Endothelial cell of umbilical vein (primary cell): ENCODE results near the gene M1AP. TPM values are rescaled to one million over a fixed set of nuclear protein-coding genes. Genes with fewer than 3 reads are reported as not detected.
A peak's percentile ranks its signal among the peaks of the same experiment; 100 is the strongest.

Experiments
- BruUV-seq: library from RNA; stranded (reverse); fragments of 400-500 nt; replicated peaks from 2 replicates; lab custom pipeline; 2021; lab: Mats Ljungman, UMichigan
- CTCF ChIA-PET: fragments of 300-600, 350-600 bp; sonication (Branson Sonifier 250); formaldehyde crosslinking; loops from one replicate; lab custom pipeline; 2021; ENCODE audit warnings: antibody characterized with exemption, inconsistent platforms; lab: Charles Lee
- POLR2A ChIA-PET: fragments of 300-600, 350-600 bp; sonication (Branson Sonifier 250); formaldehyde crosslinking; loops from one replicate; lab custom pipeline; 2021; ENCODE audit warnings: antibody characterized with exemption, inconsistent platforms; lab: Charles Lee
- DNase-seq: peaks from one replicate; pipeline ENCODE4 v3.0.0-alpha.2; 2011; ENCODE audit warnings: low read depth, low spot score
- FAIRE-seq: peaks from 2 replicates; lab custom pipeline; 2011; peaks lifted over from hg19 to GRCh38; lab: Jason Lieb, UNC
- H2AFZ ChIP-seq: 2 replicates; pipeline ENCODE4 v1.6.0; 2012; ENCODE audit warnings: low read depth, low read length, control low read depth, inconsistent platforms
- H3K27ac ChIP-seq: 2 replicates; pipeline ENCODE4 v1.5.1; 2011; ENCODE audit warnings: low read depth, mild to moderate bottlenecking, control low read depth, low read length, moderate library complexity; ENCODE audit not compliant: insufficient read depth
- H3K27me3 ChIP-seq, 2 experiments: 2 replicates each; pipeline versions ENCODE4 v1.6.0 to v1.6.1; 2011; ENCODE audit warnings: low read length in 2 of 2, mixed read lengths in 1 of 2; ENCODE audit not compliant: control insufficient read depth in 2 of 2, insufficient read depth in 2 of 2
- H3K36me3 ChIP-seq, 2 experiments: 2 replicates in 1 of 2; 3 replicates in 1 of 2; pipeline ENCODE4 v1.5.1; 2011; ENCODE audit warnings: low read length in 2 of 2, mild to moderate bottlenecking in 1 of 2, moderate library complexity in 1 of 2; ENCODE audit not compliant: control insufficient read depth in 2 of 2, insufficient read depth in 2 of 2; ENCODE audit errors: extremely low read depth in 1 of 2
- H3K4me1 ChIP-seq: 3 replicates; pipeline ENCODE4 v1.5.1; 2011; ENCODE audit warnings: mild to moderate bottlenecking, low read length; ENCODE audit not compliant: control insufficient read depth, insufficient read depth; ENCODE audit errors: extremely low read depth
- H3K4me2 ChIP-seq: 2 replicates; pipeline ENCODE4 v1.6.1; 2011; ENCODE audit warnings: low read length, control low read depth, mixed read lengths; ENCODE audit not compliant: insufficient read depth
- H3K4me3 ChIP-seq, 3 experiments: fragments of 200-600 bp in 1 of 3; sonication (generic), shearing (Covaris generic) in 1 of 3; replicated peaks in 1 of 3; 2 replicates each; pipeline ENCODE4 v1.5.1; 2011 to 2016; ENCODE audit warnings: control low read depth in 3 of 3, low read length in 3 of 3, mild to moderate bottlenecking in 2 of 3, inconsistent platforms in 1 of 3, low read depth in 1 of 3, moderate library complexity in 1 of 3; ENCODE audit not compliant: insufficient read depth in 1 of 3
- H3K79me2 ChIP-seq: 2 replicates; pipeline ENCODE4 v1.6.0; 2012; ENCODE audit warnings: low read length, inconsistent platforms; ENCODE audit not compliant: control insufficient read depth, insufficient read depth
- H3K9ac ChIP-seq: replicated peaks from 2 replicates; pipeline ENCODE3; 2011; ENCODE audit warnings: low read length, control low read depth; ENCODE audit not compliant: insufficient read depth; ENCODE audit errors: extremely low read depth
- H3K9me1 ChIP-seq: replicated peaks from 3 replicates; pipeline ENCODE4 v1.6.0; 2011; ENCODE audit warnings: mild to moderate bottlenecking, low read length; ENCODE audit not compliant: control insufficient read depth, insufficient read depth; ENCODE audit errors: extremely low read depth
- H3K9me3 ChIP-seq: replicated peaks from 2 replicates; pipeline ENCODE4 v1.5.1; 2012; ENCODE audit warnings: low read length, inconsistent platforms; ENCODE audit not compliant: control insufficient read depth, insufficient read depth
- H4K20me1 ChIP-seq: replicated peaks from 2 replicates; pipeline ENCODE3; 2011; ENCODE audit warnings: mild to moderate bottlenecking, low read length; ENCODE audit not compliant: control insufficient read depth, insufficient read depth; ENCODE audit errors: extremely low read depth
- EZH2 ChIP-seq: IDR thresholded peaks from 2 replicates; pipeline ENCODE4 v1.6.1; 2012; ENCODE audit warnings: borderline replicate concordance, low read depth, mild to moderate bottlenecking, moderate library complexity, low read length, inconsistent platforms; ENCODE audit not compliant: severe bottlenecking
- FOS ChIP-seq: IDR thresholded peaks from 2 replicates; pipeline ENCODE4 v1.6.1; 2011; ENCODE audit warnings: mild to moderate bottlenecking, low read length, moderate library complexity, borderline replicate concordance; ENCODE audit not compliant: insufficient read depth
- GATA2 ChIP-seq: IDR thresholded peaks from 2 replicates; pipeline ENCODE4 v1.7.0; 2011; ENCODE audit warnings: low read depth, mild to moderate bottlenecking, moderate library complexity, mixed read lengths, low read length; ENCODE audit not compliant: insufficient read length, insufficient read depth
- JUN ChIP-seq: IDR thresholded peaks from 2 replicates; pipeline ENCODE4 v1.6.1; 2011; ENCODE audit warnings: borderline replicate concordance, low read depth; ENCODE audit not compliant: insufficient read length, insufficient read depth
- MAX ChIP-seq: IDR thresholded peaks from 2 replicates; pipeline ENCODE4 v1.6.1; 2011; ENCODE audit not compliant: insufficient read depth, insufficient read length
- MYC ChIP-seq: IDR thresholded peaks from one replicate; pipeline ENCODE4 v1.6.1; 2011; ENCODE audit warnings: mild to moderate bottlenecking, low read depth, low read length
- POLR2A ChIP-seq: IDR thresholded peaks from 2 replicates; pipeline ENCODE4 v1.6.1; 2012; ENCODE audit warnings: low read depth, mild to moderate bottlenecking, control low read depth, low read length
- POLR2AphosphoS5 ChIP-seq: IDR thresholded peaks from 2 replicates; pipeline ENCODE4 v1.6.1; 2012; ENCODE audit warnings: low read depth, mild to moderate bottlenecking, control low read depth, low read length, moderate library complexity; ENCODE audit not compliant: insufficient read depth
- dilution Hi-C: fragments of 300-500 bp; cut with MboI; formaldehyde crosslinking; loops from one replicate; pipeline ENCODE4 v1.15.0; 2019; ENCODE audit warnings: low sequenced_read_pairs; ENCODE audit not compliant: extremely low pct_ligation_motif_present
- intact Hi-C: fragments of 100-400 bp; cut with micrococcal nuclease; formaldehyde crosslinking; loops from one replicate; pipeline ENCODE4 v1.10.0; 2022
- polyA plus RNA-seq, 4 experiments: library from polyadenylated mRNA; depleted of rRNA in 3 of 4; stranded (reverse) in 3 of 4; unstranded in 1 of 4; fragments of >200 nt; gene quantifications; 2 replicates each; pipeline versions ENCODE4 v1.2.1 to v1.2.3, GENCODE V29; 2011 to 2012; ENCODE audit warnings: missing spikeins in 1 of 4
- total RNA-seq: library from RNA; stranded (reverse); gene quantifications from 2 replicates; pipeline ENCODE4 v1.2.3, GENCODE V29; 2021
- TF ChIP-seq, protein P1 (sequence below), 2 donors: IDR thresholded peaks; 1 replicate in 1 of 2; 2 replicates in 1 of 2; pipeline ENCODE4 v1.5.1; 2011; ENCODE audit warnings: low read length in 2 of 2, mild to moderate bottlenecking in 2 of 2, moderate library complexity in 2 of 2, control low read depth in 1 of 2, inconsistent platforms in 1 of 2, low read depth in 1 of 2; ENCODE audit not compliant: insufficient read depth in 1 of 2; ENCODE audit errors: extremely low read depth in 1 of 2

M1AP gene
- total and polyA plus RNA-seq, 2 donors (not counting 3 experiments of a cell fraction or from before 2014, with no cell fraction given), result 0.04 TPM; not detected in 1

GRCh38 chr2:74527741-74528140, 120.4 kb downstream of the M1AP start:
- H3K9ac ChIP-seq, result no peak overlapping the region
- no peaks in the 10 kb centered on the region for H3K27me3 ChIP-seq
- peaks cover 6 to 19% of the 10 kb centered on the region in 2 experiments for H3K36me3 ChIP-seq
- H3K4me1 ChIP-seq, result peaks cover 20% of the 10 kb centered on the region
- no peak overlapping the region for H3K4me3 ChIP-seq
- no peaks in the 10 kb centered on the region for H4K20me1 ChIP-seq
- H3K4me2 ChIP-seq, result peak overlapping the region; percentile 89
- DNase-seq (no peak), FAIRE-seq (no peak)
- H3K9me1 ChIP-seq, result no peaks in the 10 kb centered on the region
- POLR2A ChIA-PET, result no interaction called here
- CTCF ChIA-PET, result no interaction called here
- intact Hi-C loops, result loop anchor here (2.0 kb wide), 2 partner anchors 73 to 791 kb away; partner anchors contain the start of genes INO80B and TPRKB
- dilution Hi-C loops, result no loop called here
- TF ChIP-seq POLR2A (no peak), GATA2 (no peak)
- no peak overlapping the region for H3K27ac ChIP-seq
- H3K79me2 ChIP-seq, result peaks cover 19% of the 10 kb centered on the region
- no TSS peak for BruUV-seq
- no peak overlapping the region for H2AFZ ChIP-seq
- no peaks in the 10 kb centered on the region for H3K9me3 ChIP-seq

DNA sequence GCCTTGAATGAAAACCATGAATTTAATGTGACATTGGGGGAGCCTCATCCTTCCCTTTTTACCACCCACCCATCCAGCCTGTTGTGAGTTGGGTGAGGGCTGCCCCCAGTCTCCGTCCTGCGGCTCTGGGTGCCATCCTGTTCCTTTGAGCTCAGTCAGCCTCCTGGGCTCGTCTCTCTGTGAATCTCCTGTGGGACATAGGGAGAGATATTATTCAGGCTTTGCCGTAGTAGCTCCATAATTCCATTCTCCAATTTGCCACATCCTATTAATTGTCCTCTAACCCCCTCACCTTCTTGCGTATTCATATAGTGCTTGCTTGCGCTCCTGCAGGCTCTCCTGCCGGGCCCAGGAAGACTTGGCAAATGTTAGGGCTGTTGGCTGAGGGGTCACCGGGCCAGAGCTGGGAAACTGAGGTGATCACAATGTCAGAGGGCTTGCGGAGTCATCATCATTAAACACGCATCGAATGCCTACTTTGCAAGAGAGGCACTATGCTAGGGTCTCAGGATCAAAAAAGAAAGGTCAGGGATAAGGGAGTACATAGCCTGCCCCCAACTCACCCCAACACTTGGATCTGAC, 121.4 kb downstream of the M1AP start:
- POLR2A ChIA-PET, result interaction anchor here (0.9 kb wide), 1 partner anchor 23 kb away, joined by 4 read pairs; no protein-coding TSS in a partner anchor
- CTCF ChIA-PET, result interaction anchor here (1.1 to 1.2 kb wide), 2 partner anchors 18 to 44 kb away, joined by 3 to 7 read pairs; partner anchors contain the start of genes CCDC142 and TTC31
- BruUV-seq, result no TSS peak

More for the DNA sequence above, 121.4 kb downstream of the M1AP start:
- H2AFZ ChIP-seq, result no peak overlapping the region
- no peak for FAIRE-seq
- no peak for DNase-seq
- H3K36me3 ChIP-seq, result peaks cover 6 to 16% of the 10 kb centered on the region in 2 experiments
- no peak overlapping the region for H3K27ac ChIP-seq
- no peaks in the 10 kb centered on the region for H3K9me3 ChIP-seq
- TF ChIP-seq, protein P1, sequence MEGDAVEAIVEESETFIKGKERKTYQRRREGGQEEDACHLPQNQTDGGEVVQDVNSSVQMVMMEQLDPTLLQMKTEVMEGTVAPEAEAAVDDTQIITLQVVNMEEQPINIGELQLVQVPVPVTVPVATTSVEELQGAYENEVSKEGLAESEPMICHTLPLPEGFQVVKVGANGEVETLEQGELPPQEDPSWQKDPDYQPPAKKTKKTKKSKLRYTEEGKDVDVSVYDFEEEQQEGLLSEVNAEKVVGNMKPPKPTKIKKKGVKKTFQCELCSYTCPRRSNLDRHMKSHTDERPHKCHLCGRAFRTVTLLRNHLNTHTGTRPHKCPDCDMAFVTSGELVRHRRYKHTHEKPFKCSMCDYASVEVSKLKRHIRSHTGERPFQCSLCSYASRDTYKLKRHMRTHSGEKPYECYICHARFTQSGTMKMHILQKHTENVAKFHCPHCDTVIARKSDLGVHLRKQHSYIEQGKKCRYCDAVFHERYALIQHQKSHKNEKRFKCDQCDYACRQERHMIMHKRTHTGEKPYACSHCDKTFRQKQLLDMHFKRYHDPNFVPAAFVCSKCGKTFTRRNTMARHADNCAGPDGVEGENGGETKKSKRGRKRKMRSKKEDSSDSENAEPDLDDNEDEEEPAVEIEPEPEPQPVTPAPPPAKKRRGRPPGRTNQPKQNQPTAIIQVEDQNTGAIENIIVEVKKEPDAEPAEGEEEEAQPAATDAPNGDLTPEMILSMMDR (IDR thresholded peaks at IDR 0.05; ENCODE audit: extremely low read depth in 1 of 2, insufficient read depth in 1 of 2, low read depth in 1 of 2, low read length in 2 of 2), result no peak
- TF ChIP-seq MYC, result no peak
- TF ChIP-seq FOS, result no peak
- no peak for TF ChIP-seq POLR2AphosphoS5
- no peak for TF ChIP-seq POLR2A
- TF ChIP-seq JUN, result no peak
- no peak for TF ChIP-seq EZH2
- TF ChIP-seq GATA2, result no peak
- no peak for TF ChIP-seq MAX
- H3K4me1 ChIP-seq, result peaks cover 20% of the 10 kb centered on the region
- no peak overlapping the region for H3K4me2 ChIP-seq
- peaks cover 19% of the 10 kb centered on the region for H3K79me2 ChIP-seq
- H3K9me1 ChIP-seq, result no peaks in the 10 kb centered on the region
- intact Hi-C loops, result no loop called here
- H4K20me1 ChIP-seq, result no peaks in the 10 kb centered on the region
- no peak overlapping the region for H3K4me3 ChIP-seq
- dilution Hi-C loops, result no loop called here
- H3K27me3 ChIP-seq, result peaks cover 4 to 5% of the 10 kb centered on the region in 2 experiments
- no peak overlapping the region for H3K9ac ChIP-seq
